WI38 (cell line): ENCODE measurements around the gene RASSF9.

Source experiments
- H3K4me3 ChIP-seq: 2 replicates; pipeline ENCODE4 v1.5.1; 2011; ENCODE audit warnings: low read depth, mild to moderate bottlenecking, control low read depth, low read length
- CTCF ChIP-seq: IDR thresholded peaks from 2 replicates; pipeline ENCODE4 v1.5.1; 2012; ENCODE audit warnings: low read depth, mild to moderate bottlenecking, control low read depth, low read length

RASSF9 gene

GRCh38 chr12:85755760-85756159 is 80.4 kb downstream of the RASSF9 start:
- TF ChIP-seq CTCF = no peak
- no peak overlapping the region for H3K4me3 ChIP-seq
